NCI-H2227 (cell line): ENCODE data around the gene PNPLA2.

Experiments
- DNase-seq: peaks from one replicate; lab custom pipeline; 2025; ENCODE audit not compliant: unreplicated experiment; lab: John Stamatoyannopoulos, UW

PNPLA2 gene

GRCh38 chr11:842370-843002 is 23.8 kb downstream of the PNPLA2 start, which contains the start of the genes POLR2L and TSPAN4:
TSS of gene POLR2L (minus strand) at chr11:842529. CDS start at chr11:842508, 21 bp downstream.
TSS of gene TSPAN4 (plus strand) at chr11:842852. CDS start at chr11:850305, 7,453 bp downstream.
- peak; percentile 96 for DNase-seq

GRCh38 chr11:843086-843734 is 24.5 kb downstream of the PNPLA2 start:
- no peak for DNase-seq

- no peak for DNase-seq
These were observed 25.3 kb downstream of the PNPLA2 start for GRCh38 chr11:843818-844692.

GRCh38 chr11:844693-845644 is 26.3 kb downstream of the PNPLA2 start:
- no peak for DNase-seq

GRCh38 chr11:845872-846495 is 27.3 kb downstream of the PNPLA2 start:
- no peak for DNase-seq

- no peak for DNase-seq
These were observed 27.9 kb downstream of the PNPLA2 start for GRCh38 chr11:846496-847098.

GRCh38 chr11:847876-848275 is 29.2 kb downstream of the PNPLA2 start:
- no peak for DNase-seq

GRCh38 chr11:848380-848931 is 29.7 kb downstream of the PNPLA2 start:
- DNase-seq, result peak; percentile 58

GRCh38 chr11:849104-849824 is 30.6 kb downstream of the PNPLA2 start:
- peak; percentile 88 for DNase-seq

GRCh38 chr11:849951-850774 is 31.4 kb downstream of the PNPLA2 start:
- peak; percentile 85 for DNase-seq

GRCh38 chr11:850775-851763 is 32.4 kb downstream of the PNPLA2 start:
- DNase-seq, result no peak

- no peak for DNase-seq
These were observed 34.0 kb downstream of the PNPLA2 start for GRCh38 chr11:852762-853161.

- DNase-seq, result no peak
These were observed 35.2 kb downstream of the PNPLA2 start for GRCh38 chr11:853682-854448.

GRCh38 chr11:854601-855329 is 36.1 kb downstream of the PNPLA2 start:
- no peak for DNase-seq

GRCh38 chr11:855330-855674 is 36.6 kb downstream of the PNPLA2 start:
- DNase-seq, result no peak
